ENCODE results near the gene PGAM2.
"Not testable (repeated sequence)": the region's sequence is repeated elsewhere in the genome, so short reads cannot be mapped to it uniquely, and the experiment has no call there.

DNA sequence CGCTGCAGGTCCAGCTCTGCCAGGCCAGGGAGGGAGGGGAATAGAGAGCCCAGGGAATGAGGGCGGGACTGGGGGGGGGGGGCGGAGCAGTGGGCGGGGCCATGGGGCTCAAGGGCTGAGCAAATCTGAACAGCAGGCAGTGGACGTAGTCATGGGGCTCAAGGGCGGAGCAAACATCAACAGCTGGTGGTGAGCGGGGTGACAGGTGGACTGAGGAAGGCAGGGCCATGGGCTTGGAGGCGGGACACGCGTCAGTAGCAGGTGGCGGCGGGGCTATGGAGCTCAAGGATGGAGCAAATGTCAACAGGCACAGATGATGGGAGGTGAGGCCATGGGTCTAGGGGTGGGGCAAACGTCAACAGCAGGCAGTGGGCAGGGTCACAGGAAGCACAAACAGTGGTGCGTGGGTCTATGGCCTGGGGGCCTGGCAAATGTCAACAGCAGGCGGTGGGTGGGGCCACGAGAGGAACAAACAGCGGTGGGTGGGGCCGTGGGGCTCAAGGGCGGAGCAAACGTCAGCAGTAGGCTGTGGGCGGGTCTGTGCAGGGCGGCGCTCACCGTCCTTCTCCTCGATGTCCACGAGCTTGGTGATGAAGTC lies 26.3 kb downstream of the PGAM2 start:
- TF ChIP-seq CTCF (conservative IDR thresholded peaks at IDR 0.05 in 1 of 2, IDR thresholded peaks at IDR 0.05 in 1 of 2; ENCODE audit: extremely low read depth in 1 of 2, insufficient read depth in 1 of 2, low read depth in 1 of 2, low read length in 2 of 2); EZH2 (IDR thresholded peaks at IDR 0.05; ENCODE audit: borderline replicate concordance, low read length): not testable (repeated sequence)
